Stimulated activated CD8-positive, alpha-beta memory T cell treated with anti-CD3 and anti-CD28 coated beads, Interleukin-12 subunit alpha, Interleukin-12 subunit beta, amount 100 ng/mL, for 4 hours (primary cell): ENCODE data around the gene RNF223.

Experiments
- DNase-seq: peaks from one replicate; pipeline ENCODE4 v3.0.0-alpha.2; 2020; ENCODE audit warnings: low read depth

The RNF223 gene

DNA sequence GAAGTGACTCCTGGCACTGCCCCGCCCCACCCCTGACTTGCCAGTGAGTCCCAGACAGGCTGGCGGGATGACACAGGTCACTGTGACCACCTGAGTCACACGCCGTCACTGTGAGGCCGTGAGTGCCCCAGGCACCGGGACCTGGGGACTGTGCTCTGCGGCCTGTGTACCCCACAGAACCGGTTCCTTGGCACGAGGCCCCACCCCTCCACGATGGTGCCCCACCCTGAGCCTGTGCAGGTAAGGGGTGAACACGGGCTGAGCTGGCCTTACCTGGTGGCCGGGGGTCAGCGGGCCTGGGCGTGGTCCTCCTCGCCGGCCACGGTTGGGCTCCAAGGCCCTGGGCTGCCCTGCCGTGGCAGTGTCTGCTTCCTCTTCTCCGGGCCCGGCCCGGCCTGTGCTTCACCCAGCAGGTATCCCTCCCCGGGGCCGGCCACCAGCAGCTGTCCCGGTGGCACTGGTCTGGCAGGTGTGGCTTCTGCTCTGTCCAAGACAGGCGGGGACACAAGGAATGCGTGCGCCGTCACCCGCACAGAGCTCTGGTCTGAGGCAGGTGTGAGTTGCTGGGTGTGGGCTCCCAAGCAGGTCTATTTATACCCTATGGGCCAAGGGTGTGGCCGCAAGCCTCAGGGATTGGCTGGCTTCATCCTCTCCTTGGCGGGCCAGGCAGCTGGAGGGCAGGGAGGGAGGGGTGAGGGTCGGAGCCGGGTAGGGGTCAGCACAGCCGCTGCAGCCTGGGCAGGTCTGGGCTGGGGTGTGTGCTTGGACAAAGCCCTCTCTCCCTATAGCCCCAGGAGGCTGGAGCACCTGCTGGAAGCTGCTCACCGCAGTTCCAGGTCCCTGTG is at the start of gene RNF223:
Gene RNF223 (minus strand): TSS at position 564 of the 845 bp plus-strand sequence. CDS start 1,740 bp downstream, outside the sequence.
- no peak for DNase-seq

DNA sequence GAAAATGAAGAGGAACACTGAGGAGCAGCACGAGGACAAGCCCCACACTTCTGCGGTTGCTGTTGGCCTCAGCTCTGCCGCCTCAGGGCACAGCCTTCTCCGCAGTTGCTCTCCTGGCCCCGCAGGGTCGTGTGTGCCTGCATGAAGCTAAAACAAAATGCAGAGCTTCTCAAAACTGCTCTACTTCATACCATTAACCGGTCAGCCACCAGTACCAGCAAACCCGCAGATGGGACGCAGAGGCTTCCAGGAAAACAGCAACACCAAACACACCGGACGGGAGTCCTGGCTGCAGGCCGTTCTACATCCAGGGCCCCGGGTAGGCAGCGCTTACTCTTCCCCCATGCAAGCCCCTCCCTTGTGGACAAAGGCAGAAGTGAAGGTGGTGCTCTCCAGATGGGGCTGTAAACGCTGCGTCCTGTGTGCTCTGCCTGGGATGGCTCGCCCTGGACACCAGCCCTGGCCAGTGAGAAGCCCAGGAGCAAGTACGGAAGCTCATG is 48.9 kb upstream of the RNF223 start:
- DNase-seq: no peak

DNA sequence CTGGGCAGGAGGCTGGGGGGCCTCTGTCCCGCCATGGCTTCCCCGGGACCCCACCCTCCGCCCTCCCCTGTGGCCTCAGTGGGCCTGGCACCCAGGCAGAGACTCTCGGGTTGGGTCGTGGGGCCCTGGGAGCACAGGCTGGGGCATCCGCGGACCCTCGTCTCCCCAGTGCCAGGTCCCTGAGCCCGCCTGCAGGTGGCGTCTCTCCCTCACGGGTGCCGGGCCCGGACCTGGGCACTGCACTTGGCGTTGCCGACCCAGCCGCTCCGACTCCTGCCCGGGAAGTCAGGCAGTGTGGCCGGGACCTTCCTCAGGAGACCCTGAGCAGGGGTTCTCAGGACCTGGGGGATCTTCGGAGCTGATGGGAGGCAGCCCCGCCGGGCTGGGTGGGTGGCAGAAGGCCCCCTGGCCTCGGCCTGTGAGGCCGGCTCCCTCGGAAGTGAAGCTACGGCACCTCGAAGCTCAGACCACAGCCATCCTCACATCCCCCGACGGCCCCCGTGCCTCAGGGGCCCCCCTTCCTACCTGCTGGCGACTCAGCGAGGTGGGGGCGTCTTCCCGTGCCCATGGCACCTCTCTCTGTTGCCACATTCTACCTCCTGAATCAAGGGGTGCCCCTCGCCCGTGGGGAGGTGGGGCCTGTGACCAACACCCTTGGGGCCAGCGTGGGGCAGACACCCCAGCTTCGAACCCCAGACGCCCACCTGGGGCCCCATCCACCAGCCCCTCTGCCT is 48.1 kb upstream of the RNF223 start:
- peak; percentile 74 for DNase-seq

DNA sequence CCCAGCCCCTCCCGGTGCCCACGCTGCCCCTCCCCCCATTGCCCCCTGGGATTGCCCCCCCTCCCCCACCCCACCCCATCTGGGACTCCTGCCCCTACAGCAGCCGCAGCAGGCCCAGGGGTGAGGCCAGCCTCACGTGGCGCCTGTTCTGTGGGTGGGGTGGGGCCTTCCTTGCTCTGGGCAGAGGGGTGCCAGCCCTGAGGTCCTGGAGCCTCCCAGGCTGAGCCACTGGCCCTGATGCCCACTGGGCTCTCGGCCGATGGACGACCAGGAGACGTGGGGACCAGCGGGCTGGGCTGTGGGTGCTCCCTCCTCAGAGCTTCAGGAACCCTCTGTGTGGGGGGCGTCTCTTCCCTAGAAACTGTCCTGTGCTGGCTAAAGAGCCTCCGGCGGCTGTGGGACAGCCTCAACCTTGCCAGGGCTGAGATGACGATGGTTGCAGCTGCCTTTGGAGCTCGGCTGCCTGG is 47.5 kb upstream of the RNF223 start:
- DNase-seq: no peak

DNA sequence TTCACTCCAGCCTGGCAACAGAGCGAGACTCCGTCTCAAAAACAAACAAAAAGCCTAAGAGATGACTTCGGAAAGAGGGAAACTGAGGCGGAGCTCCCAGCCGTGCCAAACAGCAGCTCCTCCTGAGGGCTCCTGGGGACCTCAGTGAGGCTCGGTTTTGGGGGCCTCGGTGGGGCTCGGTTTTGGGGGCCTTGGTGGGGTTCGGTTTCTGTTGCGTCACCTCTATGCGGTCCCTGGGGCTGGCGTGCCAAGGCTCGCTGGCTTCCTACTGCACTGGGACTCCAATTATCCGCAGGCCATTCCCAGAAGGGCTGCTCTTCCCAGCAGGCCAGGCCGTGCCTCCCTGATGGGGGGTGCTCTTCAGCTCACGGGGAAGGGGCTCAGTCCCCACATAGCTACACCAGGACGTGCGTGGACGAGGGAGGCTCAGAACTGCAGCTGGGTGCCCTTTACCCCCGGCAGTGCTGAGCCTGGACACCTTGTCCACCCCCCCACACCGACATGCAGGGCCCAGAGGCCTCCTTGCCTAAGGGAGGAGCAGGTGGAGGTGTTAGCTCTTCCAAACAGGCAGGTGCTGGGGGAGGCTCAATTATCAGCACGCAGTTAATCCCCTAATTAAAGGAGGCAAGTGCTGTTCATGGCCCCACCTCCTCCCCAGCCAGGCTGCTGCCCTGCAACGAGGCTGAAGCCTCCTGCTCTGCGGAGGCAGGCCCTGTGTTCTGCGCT is 46.9 kb upstream of the RNF223 start:
- DNase-seq: no peak

DNA sequence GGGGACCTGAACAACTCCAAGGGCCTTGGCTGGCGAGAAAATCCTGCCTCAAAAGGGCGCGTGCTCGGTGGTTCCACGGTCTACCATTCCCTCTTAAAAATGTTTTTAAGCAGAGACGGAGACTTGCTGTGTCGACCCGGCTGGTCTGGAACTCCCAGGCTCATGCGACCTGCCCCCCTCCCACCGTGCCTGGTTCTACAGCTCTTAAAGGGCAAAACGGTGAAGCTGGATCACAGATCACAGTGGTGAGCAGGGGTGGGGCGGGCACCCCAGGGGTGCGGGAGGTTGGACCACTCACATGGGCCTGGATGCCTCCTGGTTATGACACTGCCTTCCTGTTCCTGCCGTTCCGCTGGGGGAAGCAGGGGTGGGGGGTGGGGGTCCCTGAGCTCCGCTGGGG is 46.0 kb upstream of the RNF223 start:
- DNase-seq: no peak

DNA sequence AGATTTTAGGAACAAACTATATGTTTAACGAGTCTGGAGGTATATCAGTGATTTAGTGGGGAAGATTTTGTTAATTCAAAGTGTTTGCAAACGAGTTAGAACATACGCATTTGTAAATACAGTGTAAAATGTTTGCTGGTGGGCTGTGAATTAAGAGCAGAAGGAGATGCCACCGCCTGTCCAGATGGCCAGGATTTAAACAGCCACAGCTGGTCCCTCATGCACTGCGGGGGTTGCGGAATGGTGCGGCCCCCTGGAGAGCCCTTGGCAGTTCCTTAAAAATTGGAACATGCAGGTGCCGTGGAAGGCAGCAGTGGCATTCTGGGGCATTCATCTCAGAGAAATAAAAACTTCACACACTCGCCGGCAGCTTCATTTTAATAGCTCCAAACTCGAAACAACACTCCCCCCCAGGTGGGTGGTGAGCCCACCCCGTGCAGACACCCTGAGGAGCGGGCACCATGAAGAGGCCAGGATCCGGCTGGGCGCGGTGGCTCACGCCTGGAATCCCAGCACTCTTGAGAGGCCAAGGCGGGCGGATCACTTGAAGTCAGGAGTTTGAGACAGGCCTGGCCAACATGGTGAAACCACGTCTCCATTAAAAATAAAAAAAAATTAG is 45.3 kb upstream of the RNF223 start:
- no peak for DNase-seq

DNA sequence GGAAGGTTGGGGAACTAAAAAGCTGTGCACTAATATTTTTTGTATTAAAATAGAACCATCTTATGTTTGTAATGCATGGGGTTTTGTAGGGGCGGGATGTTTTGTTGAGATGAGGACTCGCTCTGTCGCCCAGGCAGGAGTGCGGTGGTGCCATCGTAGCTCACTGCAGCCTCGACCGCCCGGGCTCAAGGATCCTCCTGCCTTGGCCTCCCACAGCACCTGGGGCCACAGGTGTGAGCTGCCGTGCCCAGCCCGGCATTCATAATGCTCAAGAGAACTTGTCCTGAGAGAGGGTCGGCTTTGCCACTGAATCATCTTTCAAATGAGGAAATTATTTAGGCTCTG is 44.7 kb upstream of the RNF223 start:
- DNase-seq: no peak

DNA sequence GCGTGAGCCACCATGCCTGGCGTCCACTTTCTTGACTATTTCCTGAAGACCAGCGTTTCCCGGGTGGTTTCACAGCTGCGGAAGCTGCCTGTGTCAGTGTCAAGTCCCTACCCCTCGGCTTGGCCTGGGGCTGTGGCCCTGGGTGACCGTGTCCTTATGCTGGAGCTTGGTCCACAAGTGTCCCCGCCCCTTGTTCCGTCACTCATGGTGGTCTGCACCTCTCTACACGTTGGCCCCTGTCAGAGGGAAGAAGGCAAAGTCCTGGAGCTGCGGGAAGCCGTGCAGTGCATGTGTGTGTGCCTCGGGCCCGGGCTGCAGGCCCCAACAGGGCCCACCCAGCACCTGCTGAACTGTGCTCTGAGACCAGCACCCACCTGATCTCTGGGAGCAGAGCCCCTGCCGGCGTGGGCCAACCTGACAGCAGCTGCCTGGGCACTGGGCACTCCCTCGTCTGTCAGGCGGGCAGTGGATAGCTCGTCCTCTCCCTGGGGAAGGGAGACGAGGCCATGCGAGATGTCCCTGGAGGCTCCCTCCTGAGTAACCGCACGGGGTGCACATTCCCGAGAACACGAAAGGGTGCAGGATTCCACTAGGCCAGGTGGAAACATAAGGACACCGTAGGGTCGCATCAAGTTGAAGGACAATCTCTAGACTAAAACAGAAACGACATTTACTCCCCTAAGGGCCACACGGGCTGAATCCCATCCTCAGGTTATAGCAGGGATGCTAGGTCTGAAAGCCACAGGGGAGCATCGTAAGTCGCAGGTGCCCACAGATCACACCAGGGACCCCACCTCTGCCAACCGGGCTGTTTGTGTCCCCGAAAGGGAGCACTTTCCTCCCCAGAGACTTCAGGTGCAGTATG is 44.1 kb upstream of the RNF223 start:
- DNase-seq: no peak

DNA sequence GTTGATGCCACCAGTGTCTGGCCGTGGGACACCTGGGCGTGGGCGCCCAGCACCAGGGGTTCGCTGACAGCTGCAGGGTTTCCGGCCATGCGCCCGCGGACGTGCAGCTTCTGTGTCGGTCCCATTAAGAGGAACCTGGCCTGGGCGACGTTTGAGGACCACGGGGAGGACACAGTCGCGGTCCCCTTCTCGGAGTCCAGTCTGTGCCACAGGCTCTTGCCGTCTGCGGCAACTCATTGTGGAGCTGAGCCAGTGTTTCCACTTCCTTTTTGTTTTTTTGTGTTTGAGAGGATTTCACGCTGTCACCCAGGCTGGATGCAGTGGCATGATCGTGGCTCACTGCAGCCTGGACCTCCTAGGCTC is 43.3 kb upstream of the RNF223 start:
- no peak for DNase-seq

DNA sequence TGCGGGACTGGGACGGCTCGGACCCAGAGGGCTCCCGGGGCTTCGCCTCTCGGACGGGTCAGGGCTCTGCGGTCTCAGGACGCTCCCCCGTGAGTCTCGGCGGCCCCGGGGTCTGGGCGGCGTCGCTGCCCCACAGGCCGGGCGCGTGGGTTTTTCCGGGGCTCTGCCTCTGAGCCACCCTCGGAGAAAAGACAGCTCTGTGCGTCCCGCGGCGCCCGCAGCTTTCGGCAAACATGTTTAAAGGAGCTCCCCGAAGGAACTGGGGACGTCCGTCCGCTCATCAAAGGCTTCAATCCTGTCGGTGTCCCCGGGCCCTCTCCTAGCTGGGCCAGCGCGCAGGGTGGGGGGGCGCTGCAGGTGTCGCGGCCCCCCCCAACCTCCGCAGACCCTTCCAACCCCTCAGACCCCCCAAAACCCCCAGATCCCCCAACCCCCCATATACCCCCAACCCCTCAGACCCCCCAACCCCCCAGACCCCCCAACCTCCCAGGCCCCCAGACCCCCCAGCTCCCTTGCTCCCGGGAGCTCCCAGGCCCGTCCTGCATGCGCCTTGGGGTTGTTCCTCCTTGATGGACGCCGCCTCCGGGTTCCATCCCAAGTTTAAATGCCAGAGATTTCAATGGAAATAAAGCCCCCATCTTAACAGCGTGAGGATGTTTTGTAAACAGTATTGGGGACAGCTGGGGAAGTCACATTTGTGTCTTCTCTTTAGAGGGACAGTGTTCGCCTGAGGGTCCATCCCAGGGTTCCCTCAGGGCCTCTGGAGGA is 42.8 kb upstream of the RNF223 start:
- peak; percentile 38 for DNase-seq

DNA sequence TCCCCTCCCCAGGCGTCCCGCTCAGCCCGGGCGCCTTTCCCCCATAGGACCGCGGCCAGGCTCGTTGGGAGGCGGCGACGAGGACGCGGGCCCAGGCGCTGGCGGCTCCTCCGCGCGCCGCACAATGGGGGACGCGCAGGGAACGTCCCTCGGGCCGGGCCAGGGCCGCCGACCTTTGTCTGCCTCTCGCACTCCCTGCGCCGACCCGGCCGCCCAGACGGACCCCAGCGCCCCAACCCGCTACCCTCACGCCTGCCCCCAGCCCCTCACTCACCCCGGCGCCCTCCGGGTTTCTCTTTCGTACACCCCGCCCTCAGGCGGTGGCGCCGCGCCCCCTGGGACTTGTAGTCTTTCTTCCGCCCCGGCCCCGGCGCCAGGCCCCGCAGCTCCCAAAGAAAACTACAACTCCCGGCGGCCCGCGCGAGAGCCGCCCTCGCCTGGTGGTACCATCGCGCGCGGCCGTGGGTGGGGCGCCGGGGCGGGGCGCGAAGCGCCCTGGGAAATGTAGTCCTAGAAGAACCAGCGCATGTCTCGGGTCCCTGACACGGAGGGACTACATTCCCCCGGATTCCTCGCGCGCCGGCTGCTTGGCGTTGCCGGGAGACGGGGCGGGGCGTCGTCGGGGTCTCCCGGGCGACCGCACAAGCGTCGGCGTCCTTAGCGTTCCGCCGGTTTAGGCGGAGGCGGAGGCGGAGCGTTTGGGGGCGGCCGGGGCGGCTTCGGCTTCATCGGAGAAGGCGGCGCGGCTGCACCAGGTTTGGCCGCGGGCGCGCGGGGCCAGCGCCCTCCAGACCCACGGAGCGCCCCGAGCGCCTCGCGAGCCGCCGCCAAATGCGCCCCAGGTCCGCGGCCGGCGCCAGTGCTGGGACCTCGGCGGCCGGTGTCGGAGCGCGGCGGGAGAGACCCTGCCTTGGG is 41.9 kb upstream of the RNF223 start, which contains the start of gene C1orf159:
Gene C1orf159 (minus strand): TSS at position 304 of the 915 bp plus-strand sequence. CDS start 24,546 bp downstream, outside the sequence.
- DNase-seq: peak; percentile 99

DNA sequence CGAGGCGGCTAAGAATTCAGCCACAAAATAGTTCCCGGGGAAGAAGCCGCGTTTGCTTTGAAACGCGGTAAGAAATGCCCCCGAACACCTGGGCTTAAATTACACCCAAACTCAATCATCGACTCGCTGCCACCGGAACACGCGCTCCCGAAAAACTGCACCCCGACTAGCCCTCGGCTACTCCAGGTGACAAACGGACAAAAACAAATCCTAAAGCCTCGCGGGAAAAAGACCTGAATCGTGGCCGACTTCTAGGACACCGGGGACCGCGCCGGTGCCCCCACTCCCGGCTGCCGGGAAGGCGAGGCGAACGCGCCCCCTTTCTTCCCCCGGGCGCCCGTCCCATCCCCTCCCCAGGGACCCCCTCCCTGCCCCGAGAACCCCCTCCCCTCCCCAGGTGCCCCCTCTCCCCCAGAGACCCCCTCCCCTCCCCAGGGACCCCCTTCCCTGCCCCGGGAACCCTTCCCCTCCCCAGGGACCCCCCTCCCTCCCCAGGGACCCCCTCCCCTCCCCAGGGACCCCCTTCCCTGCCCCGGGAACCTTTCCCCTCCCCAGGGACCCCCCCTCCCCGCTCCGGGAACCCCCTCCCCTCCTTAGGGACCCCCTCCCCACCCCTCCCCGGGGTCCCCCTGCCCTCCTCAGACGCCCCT is 41.2 kb upstream of the RNF223 start:
- DNase-seq: no peak

DNA sequence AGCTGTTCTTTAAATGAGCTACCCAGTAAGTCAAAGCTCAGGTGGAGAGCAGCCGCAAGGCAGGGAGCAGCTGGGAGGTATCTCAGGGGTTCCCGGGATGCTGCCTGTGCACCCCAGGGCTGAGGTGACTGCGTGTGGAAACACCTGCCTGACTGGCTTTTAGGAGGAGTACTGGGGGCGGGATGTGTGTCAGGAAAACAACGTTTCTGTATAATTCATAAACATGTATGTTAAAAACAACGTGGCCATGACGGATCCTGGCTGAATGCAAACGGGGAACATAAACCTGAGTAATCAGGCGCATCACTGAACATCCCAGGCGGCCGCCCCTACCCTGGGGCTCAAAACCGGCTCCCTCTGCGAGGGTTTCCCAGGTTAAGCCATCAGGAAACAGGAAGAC is 40.3 kb upstream of the RNF223 start:
- no peak for DNase-seq

DNA sequence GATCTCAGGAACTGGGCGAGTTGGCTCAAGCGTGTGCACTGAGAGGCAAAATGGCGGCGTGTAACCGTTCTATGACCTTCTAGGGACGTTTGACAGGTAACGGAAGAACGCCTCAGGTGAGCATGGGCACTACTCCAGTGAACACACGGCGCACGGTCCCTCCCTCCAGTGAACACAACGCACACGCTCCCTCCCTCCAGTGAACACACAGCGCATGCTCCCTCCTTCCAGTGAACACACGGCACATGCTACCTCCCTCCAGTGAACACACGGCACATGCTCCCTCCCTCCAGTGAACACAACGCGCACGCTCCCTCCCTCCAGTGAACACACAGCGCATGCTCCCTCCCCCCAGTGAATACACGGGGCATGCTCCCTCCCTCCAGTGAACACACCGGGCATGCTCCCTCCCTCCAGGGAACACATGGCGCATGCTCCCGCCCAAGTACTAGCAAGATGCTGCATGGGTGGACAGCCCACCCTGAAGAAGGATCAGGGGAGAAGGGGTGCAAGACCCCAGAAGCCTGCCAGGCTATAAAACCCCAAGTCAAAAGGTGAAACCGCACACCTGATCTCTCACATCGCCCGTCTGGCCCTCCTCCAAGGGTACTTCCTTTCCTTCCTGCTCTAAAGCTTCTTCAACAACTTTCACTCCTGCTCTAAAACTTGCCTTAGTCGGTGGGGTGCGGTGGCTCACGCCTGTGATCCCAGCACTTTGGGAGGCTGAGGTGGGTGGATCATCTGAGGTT is 38.3 kb upstream of the RNF223 start:
- no peak for DNase-seq

DNA sequence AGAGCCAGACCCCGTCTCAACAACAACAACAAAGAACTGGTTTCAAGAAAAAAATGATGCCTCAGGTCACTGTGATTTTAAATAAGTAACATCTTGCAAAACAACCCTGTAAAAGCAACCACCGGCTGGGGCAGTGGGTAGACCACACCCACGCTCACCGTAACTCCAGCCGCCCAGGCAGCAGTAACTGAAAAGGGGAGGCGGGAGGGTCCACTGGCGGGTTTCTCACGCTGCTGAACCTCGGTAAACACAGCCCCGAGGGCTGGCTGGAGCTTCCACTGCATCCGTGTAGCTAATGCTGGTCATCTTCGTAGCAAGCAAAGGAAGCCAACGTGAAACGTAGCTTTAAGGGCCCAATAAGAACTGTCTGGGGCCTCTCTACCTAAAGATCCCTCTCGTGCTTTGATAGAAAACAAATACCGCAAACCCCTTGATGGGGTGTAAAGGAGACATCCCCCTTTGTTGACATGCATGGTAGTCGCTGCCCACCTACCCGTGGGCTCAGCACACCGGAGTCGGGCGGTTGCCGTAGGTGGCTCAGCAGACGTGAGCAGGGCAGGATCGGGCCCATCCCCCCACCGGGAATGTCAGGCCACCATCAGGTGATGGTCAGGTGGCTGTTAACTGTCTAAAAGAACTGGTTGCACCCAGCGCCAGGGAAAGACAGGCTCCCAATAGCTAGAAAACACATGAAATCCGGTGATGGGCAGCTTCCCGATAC is 37.6 kb upstream of the RNF223 start:
- DNase-seq: no peak

DNA sequence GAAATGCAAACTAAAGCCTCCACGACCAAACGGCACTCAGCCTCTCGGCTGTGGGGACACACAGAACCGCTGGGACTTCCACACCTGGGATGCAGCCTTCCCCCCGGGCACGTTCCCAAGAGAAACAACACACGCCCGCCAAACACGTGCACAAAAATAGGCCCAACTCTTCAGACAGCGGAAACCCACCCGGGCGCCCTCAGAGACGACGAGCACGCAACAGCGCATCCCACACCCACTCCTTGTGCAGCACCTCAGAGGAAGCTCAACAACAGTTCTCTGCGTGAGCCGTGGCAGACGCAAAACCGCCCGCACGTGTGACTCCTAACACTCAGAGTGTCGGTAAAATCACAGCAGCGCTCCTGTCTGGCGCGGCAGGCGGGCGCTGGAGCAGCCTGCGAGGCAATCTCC is 36.5 kb upstream of the RNF223 start:
- no peak for DNase-seq
